ENCODE results near the gene PDE4C. TPM values are rescaled to one million over a fixed set of nuclear protein-coding genes. Genes with fewer than 3 reads are reported as not detected.

Gene PDE4C
- total RNA-seq, 1 experiment from 2014 or later = 3.0 TPM

DNA sequence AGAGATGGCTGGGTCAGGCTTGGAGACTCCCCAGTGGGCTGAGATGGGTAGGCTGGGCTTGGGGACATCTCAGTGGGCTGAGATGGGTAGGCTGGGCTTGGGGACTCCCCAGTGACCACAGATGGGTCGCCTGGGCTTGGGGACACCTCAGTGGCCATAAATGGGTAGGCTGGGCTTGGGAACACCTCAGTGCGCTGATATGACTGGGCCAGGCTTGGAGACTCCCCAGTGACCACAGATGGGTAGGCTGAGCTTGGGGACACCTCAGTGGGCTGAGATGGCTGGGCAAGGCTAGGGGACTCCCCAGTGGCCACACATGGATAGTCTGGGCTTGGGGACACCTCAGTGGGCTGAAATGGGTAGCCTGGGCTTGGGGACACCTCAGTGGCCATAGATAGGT lies 35.2 kb upstream of the PDE4C start:
- ChIA-PET CTCF (interaction anchor here (0.9 to 1.5 kb wide), 6 partner anchors 10 to 127 kb away, joined by 3 to 6 read pairs (median 4); partner anchors contain the start of gene JUND), POLR2A (interaction anchor here (0.9 kb wide), 1 partner anchor 20 kb away, joined by 4 read pairs; the partner anchor contains the start of gene JUND)
- peaks cover 8% of the 10 kb centered on the region for H3K9me3 Mint-ChIP-seq
- H3K27ac Mint-ChIP-seq = no peak overlapping the region
- no peaks in the 10 kb centered on the region for H3K36me3 Mint-ChIP-seq
- no peak overlapping the region for H3K4me3 Mint-ChIP-seq
- no peaks in the 10 kb centered on the region for H3K4me1 Mint-ChIP-seq
- no peak for TF ChIP-seq RORB (CRISPR knock-in tag; IDR thresholded peaks at IDR 0.05)
- no peak for TF ChIP-seq ESRRA (CRISPR knock-in tag; IDR thresholded peaks at IDR 0.05; ENCODE audit: borderline replicate concordance)
- TF ChIP-seq ATF1 (CRISPR knock-in tag; IDR thresholded peaks at IDR 0.05) = no peak
- TF ChIP-seq TCF7 (CRISPR knock-in tag; IDR thresholded peaks at IDR 0.05; ENCODE audit: low read depth) = no peak
- TF ChIP-seq, protein P1, sequence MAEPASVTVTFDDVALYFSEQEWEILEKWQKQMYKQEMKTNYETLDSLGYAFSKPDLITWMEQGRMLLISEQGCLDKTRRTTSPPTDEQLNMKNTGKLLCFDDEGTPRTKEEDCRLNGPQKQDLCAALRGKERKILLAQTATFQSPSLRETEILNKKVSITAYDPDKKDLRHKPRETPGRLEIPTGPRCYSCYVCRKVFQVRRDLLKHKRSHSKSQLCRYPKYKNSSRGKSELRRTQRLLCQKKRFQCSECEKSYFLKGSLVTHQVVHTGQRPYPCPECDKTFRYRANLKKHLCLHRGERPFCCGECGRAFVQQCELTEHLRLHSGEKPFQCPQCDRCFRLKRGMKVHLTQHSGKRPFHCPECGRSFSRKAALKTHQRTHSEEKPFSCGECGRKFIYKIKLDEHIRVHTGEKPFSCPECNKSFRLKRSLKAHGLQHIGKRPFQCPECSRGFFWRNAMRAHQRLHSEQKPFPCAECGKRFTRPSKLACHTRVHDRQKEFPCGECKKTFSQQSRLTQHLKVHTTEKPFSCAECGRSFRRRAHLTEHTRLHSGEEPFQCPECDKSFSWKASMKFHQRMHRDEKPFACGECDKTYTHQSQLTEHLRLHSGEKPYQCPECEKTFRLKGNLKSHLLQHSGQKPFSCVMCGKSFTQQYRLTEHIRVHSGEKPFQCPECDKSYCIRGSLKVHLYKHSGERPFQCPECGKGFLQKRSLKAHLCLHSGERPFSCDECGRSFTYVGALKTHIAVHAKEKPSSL (CRISPR knock-in tag; conservative IDR thresholded peaks at IDR 0.05) = no peak
- DNase-seq (ENCODE audit: low spot score) (no peak), ATAC-seq (no peak)
- H3K27me3 Mint-ChIP-seq (ENCODE audit: low read depth) = peaks cover 3% of the 10 kb centered on the region; the same call in 1 of the 2 replicates

DNA sequence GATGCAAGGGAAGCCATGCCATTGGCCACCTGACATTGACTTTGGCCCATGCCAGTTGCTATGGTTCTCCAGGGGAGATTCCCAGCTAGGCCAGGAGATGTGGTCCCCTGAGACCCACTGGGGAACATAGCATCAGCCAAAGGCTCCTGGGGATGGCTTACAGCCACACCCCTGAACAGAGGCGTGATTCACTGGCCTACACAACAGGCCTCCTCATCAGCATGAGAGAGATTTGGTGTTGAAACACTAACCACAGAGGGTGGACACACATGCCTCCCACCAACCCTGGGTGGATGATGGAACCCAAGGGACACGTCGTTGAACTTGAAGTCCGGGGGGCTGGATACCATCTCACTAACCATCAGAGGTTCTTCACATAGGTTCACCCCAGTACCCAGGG lies 33.7 kb upstream of the PDE4C start:
- no peak for ATAC-seq
- POLR2A ChIA-PET = no interaction called here

More for the DNA sequence above, 33.7 kb upstream of the PDE4C start:
- H3K36me3 Mint-ChIP-seq = no peaks in the 10 kb centered on the region
- peaks cover 3% of the 10 kb centered on the region; the same call in 1 of the 2 replicates for H3K27me3 Mint-ChIP-seq (ENCODE audit: low read depth)
- H3K4me1 Mint-ChIP-seq = peaks cover 4% of the 10 kb centered on the region
- no peak overlapping the region for H3K27ac Mint-ChIP-seq
- H3K9me3 Mint-ChIP-seq = peaks cover 8% of the 10 kb centered on the region
- TF ChIP-seq, protein P2, sequence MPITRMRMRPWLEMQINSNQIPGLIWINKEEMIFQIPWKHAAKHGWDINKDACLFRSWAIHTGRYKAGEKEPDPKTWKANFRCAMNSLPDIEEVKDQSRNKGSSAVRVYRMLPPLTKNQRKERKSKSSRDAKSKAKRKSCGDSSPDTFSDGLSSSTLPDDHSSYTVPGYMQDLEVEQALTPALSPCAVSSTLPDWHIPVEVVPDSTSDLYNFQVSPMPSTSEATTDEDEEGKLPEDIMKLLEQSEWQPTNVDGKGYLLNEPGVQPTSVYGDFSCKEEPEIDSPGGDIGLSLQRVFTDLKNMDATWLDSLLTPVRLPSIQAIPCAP (CRISPR knock-in tag; IDR thresholded peaks at IDR 0.05) = no peak
- TF ChIP-seq TCF7 (CRISPR knock-in tag; IDR thresholded peaks at IDR 0.05; ENCODE audit: low read depth) = no peak
- no peak for TF ChIP-seq SOX15 (CRISPR knock-in tag; IDR thresholded peaks at IDR 0.05)
- no peak for TF ChIP-seq GTF2I (CRISPR knock-in tag; conservative IDR thresholded peaks at IDR 0.05)
- TF ChIP-seq ZNF671 (CRISPR knock-in tag; IDR thresholded peaks at IDR 0.05) = no peak
- TF ChIP-seq NR3C1 (CRISPR knock-in tag; conservative IDR thresholded peaks at IDR 0.05; ENCODE audit: low read depth) = no peak
- TF ChIP-seq, protein P3, sequence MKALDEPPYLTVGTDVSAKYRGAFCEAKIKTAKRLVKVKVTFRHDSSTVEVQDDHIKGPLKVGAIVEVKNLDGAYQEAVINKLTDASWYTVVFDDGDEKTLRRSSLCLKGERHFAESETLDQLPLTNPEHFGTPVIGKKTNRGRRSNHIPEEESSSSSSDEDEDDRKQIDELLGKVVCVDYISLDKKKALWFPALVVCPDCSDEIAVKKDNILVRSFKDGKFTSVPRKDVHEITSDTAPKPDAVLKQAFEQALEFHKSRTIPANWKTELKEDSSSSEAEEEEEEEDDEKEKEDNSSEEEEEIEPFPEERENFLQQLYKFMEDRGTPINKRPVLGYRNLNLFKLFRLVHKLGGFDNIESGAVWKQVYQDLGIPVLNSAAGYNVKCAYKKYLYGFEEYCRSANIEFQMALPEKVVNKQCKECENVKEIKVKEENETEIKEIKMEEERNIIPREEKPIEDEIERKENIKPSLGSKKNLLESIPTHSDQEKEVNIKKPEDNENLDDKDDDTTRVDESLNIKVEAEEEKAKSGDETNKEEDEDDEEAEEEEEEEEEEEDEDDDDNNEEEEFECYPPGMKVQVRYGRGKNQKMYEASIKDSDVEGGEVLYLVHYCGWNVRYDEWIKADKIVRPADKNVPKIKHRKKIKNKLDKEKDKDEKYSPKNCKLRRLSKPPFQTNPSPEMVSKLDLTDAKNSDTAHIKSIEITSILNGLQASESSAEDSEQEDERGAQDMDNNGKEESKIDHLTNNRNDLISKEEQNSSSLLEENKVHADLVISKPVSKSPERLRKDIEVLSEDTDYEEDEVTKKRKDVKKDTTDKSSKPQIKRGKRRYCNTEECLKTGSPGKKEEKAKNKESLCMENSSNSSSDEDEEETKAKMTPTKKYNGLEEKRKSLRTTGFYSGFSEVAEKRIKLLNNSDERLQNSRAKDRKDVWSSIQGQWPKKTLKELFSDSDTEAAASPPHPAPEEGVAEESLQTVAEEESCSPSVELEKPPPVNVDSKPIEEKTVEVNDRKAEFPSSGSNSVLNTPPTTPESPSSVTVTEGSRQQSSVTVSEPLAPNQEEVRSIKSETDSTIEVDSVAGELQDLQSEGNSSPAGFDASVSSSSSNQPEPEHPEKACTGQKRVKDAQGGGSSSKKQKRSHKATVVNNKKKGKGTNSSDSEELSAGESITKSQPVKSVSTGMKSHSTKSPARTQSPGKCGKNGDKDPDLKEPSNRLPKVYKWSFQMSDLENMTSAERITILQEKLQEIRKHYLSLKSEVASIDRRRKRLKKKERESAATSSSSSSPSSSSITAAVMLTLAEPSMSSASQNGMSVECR (CRISPR knock-in tag; IDR thresholded peaks at IDR 0.05; ENCODE audit: borderline replicate concordance) = no peak
- TF ChIP-seq, protein P4, sequence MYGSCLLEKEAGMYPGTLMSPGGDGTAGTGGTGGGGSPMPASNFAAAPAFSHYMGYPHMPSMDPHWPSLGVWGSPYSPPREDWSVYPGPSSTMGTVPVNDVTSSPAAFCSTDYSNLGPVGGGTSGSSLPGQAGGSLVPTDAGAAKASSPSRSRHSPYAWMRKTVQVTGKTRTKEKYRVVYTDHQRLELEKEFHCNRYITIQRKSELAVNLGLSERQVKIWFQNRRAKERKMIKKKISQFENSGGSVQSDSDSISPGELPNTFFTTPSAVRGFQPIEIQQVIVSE (CRISPR knock-in tag; IDR thresholded peaks at IDR 0.05; ENCODE audit: borderline replicate concordance) = no peak
- no peak for TF ChIP-seq SP1 (CRISPR knock-in tag; conservative IDR thresholded peaks at IDR 0.05)
- TF ChIP-seq, protein P5, sequence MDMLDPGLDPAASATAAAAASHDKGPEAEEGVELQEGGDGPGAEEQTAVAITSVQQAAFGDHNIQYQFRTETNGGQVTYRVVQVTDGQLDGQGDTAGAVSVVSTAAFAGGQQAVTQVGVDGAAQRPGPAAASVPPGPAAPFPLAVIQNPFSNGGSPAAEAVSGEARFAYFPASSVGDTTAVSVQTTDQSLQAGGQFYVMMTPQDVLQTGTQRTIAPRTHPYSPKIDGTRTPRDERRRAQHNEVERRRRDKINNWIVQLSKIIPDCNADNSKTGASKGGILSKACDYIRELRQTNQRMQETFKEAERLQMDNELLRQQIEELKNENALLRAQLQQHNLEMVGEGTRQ (CRISPR knock-in tag; IDR thresholded peaks at IDR 0.05) = no peak
- TF ChIP-seq, protein P6, sequence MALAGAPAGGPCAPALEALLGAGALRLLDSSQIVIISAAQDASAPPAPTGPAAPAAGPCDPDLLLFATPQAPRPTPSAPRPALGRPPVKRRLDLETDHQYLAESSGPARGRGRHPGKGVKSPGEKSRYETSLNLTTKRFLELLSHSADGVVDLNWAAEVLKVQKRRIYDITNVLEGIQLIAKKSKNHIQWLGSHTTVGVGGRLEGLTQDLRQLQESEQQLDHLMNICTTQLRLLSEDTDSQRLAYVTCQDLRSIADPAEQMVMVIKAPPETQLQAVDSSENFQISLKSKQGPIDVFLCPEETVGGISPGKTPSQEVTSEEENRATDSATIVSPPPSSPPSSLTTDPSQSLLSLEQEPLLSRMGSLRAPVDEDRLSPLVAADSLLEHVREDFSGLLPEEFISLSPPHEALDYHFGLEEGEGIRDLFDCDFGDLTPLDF (CRISPR knock-in tag; IDR thresholded peaks at IDR 0.05) = no peak
- DNase-seq (ENCODE audit: low spot score) = no peak
- CTCF ChIA-PET = interaction anchor here (1.4 to 2.2 kb wide), 2 partner anchors 19 to 69 kb away, joined by 4 to 8 read pairs; no protein-coding TSS in a partner anchor
- H3K4me3 Mint-ChIP-seq = no peak overlapping the region
